Muscle layer of duodenum (tissue), 2 donors: Measurements from ENCODE around the gene SUN1.
"Not testable (repeated sequence)": the region's sequence is repeated elsewhere in the genome, so short reads cannot be mapped to it uniquely, and the experiment has no call there.

Experiments used
- H3K27ac ChIP-seq: one replicate; pipeline ENCODE4 v1.7.0; 2013; ENCODE audit warnings: mild to moderate bottlenecking, low read length
- H3K27me3 ChIP-seq: one replicate; pipeline ENCODE4 v1.7.0; 2013; ENCODE audit warnings: low read depth, mild to moderate bottlenecking, control low read depth, low read length
- H3K36me3 ChIP-seq, 2 donors: one replicate each; pipeline ENCODE4 v1.7.0; 2013; ENCODE audit warnings: low read length in 2 of 2, control low read depth in 1 of 2, mild to moderate bottlenecking in 1 of 2; ENCODE audit not compliant: insufficient read depth in 2 of 2, control insufficient read depth in 1 of 2
- H3K4me1 ChIP-seq, 2 donors: one replicate each; pipeline ENCODE4 v1.7.0; 2013; ENCODE audit warnings: low read length in 2 of 2, mild to moderate bottlenecking in 2 of 2, control low read depth in 1 of 2, moderate library complexity in 1 of 2; ENCODE audit not compliant: insufficient read depth in 2 of 2, control insufficient read depth in 1 of 2
- H3K4me3 ChIP-seq, 2 donors: one replicate each; pipeline ENCODE4 v1.7.0; 2013; ENCODE audit warnings: low read length in 2 of 2, low read depth in 1 of 2, mild to moderate bottlenecking in 1 of 2
- H3K9me3 ChIP-seq, 2 donors: one replicate each; pipeline ENCODE4 v1.7.0; 2013; ENCODE audit warnings: low read length in 2 of 2, control low read depth in 1 of 2, mild to moderate bottlenecking in 1 of 2; ENCODE audit not compliant: control insufficient read depth in 1 of 2
- donor health status: healthy.

SUN1 gene

DNA sequence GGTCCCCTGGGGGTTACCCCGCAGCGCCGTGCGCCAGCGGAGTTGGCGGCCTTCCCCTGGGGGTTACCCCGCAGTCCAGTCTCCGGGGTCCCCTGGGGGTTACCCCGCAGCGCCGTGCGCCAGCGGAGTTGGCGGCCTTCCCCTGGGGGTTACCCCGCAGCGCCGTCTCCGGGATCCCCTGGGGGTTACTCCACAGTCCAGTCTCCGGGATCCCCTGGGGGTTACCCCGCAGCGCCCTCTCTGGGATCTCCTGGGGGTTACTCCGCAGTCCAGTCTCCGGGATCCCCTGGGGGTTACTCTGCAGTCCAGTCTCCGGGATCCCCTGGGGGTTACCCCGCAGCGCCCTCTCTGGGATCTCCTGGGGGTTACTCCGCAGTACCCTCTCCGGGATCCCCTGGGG lies 15.5 kb downstream of the SUN1 start:
- not testable (repeated sequence) for H3K4me3 ChIP-seq, H3K9me3 ChIP-seq, H3K27ac ChIP-seq, H3K27me3 ChIP-seq, H3K4me1 ChIP-seq
- H3K36me3 ChIP-seq = peaks cover 42 to 53% of the 10 kb centered on the region in 2 donors

DNA sequence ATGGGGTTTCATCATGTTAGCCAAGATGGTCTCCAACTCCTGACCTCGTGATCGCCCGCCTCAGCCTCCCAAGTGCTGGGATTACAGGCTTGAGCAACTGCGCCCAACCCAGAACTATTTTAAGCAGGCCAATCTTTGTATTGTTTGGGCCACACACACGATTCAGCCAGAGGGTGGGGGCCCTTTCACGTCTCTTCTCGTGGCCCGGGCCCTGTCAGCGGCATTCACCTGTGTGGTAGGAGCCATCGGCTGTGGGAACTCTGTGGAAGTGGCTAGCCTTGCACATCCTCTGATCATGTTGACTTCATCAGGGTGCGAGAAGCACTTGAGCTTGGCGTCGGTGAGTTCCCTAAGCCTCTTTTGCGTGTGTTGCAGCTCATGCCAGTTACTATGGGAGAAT lies 16.9 kb downstream of the SUN1 start:
- Histone ChIP-seq H3K4me1 (no peaks in the 10 kb centered on the region), H3K36me3 (peaks cover 50 to 62% of the 10 kb centered on the region in 2 donors), H3K4me3 (no peak overlapping the region), H3K27me3 (no peaks in the 10 kb centered on the region), H3K27ac (no peak overlapping the region), H3K9me3 (no peaks in the 10 kb centered on the region)

DNA sequence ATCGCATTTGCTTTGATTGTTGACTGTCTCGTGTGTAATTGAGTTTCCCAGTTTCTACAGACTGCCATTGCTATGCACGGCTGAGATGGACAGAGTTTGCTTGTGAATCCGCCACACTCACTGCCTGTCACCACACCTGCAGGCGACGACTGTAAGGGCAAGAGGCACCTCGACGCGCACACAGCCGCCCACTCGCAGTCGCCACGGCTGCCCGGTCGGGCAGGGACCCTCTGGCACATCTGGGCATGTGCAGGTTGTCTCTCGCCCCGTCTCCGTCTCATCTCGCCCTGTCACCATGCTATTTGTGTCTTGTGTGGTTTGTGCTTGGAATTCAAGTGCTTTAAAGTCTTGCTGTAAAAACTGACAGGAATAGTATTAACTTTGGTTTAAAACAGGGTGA lies 17.5 kb downstream of the SUN1 start:
- no peaks in the 10 kb centered on the region for H3K27me3 ChIP-seq
- H3K36me3 ChIP-seq = peaks cover 49 to 58% of the 10 kb centered on the region in 2 donors
- H3K4me3 ChIP-seq = no peak overlapping the region
- H3K27ac ChIP-seq = no peak overlapping the region
- H3K9me3 ChIP-seq = no peaks in the 10 kb centered on the region
- H3K4me1 ChIP-seq = no peaks in the 10 kb centered on the region

DNA sequence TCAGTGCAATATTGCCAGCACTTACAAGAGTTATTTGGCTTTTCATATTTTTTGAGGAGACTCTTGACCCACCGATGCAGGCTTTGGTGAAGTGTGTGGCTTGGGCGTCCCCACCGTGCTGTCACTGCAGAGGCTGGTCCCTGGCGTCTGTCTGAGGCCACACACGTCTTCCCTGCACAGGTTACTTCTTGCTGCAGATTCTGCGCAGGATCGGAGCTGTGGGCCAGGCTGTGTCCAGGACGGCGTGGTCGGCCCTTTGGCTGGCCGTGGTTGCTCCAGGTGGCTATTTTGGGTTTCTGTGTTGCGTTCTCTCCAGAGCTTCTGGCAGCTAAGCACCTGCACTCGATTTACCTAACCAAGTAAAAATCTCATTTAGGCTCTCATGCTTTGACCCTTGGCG lies 18.9 kb downstream of the SUN1 start:
- H3K27ac ChIP-seq = no peak overlapping the region
- H3K4me1 ChIP-seq = no peaks in the 10 kb centered on the region
- no peaks in the 10 kb centered on the region for H3K27me3 ChIP-seq
- peaks cover 52 to 68% of the 10 kb centered on the region in 2 donors for H3K36me3 ChIP-seq
- H3K9me3 ChIP-seq = no peaks in the 10 kb centered on the region
- no peak overlapping the region for H3K4me3 ChIP-seq

DNA sequence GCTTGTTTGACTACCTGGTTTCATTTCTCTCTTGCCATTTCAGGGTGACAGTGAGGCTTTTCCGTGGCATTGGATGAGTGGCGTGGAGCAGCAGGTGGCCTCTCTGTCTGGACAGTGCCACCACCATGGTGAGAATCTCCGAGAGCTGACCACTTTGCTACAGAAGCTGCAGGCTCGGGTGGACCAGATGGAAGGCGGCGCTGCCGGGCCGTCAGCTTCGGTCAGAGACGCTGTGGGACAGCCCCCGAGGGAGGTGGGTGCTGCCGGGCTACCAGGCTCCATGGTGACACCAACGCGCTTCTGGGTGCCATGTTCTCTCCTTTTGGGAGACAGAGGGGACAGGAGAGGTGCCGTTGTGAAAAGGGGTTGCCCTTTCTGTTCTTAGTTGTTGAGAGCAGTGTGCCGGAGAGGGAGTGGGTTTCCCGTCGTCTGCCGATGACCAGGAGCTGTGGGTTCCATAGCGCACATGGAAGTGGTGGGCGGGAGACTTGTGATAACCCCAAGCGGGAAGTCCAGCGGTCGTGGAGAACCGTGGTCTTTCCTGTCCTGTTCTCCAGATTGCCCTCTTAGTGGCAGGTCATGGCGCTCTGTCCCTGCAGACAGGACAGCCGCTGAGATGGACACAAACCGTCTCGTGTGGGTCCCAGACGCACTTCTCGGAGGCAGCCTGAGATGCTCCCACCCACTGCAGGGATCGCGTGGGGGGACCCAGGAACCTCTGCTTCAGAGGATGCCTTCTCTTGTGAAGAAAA lies 21.3 kb downstream of the SUN1 start:
- H3K4me1 ChIP-seq = no peaks in the 10 kb centered on the region
- H3K27me3 ChIP-seq = no peaks in the 10 kb centered on the region
- no peak overlapping the region for H3K4me3 ChIP-seq
- no peak overlapping the region for H3K27ac ChIP-seq
- H3K36me3 ChIP-seq = peaks cover 64 to 89% of the 10 kb centered on the region in 2 donors
- no peaks in the 10 kb centered on the region for H3K9me3 ChIP-seq

DNA sequence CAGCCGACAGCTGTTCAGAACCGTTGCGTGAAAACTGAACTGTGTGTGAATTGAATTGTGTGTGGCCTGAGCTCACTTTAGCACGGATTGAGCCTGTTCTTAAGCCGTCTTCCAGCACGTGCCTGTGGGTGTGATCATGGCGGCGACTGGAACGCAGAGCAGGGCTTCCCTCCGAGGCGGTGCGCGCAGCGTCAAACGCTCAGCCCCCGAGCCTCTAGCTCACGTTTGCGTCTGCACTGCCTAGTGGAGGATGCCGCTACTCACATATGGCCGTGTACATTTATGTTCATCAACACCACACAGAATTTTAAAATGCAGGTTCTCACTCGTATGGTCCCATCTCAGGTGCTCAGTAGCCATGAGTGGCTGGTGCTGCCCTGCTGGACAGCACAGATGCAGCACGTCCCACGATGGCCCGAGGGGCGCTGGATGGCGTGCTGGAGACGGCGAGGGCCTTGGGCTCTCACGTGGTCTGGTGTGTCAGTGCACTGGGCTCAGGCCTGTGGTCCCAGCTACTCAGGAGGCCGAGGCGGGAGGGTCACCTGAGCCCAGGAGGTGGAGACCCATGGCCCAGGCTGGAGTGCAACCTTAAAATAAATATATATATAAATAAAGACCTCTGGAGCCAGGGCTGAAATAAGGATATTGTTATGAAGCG lies 22.0 kb downstream of the SUN1 start:
- Histone ChIP-seq H3K27ac (no peak overlapping the region), H3K4me3 (no peak overlapping the region), H3K27me3 (no peaks in the 10 kb centered on the region), H3K36me3 (peaks cover 67 to 91% of the 10 kb centered on the region in 2 donors), H3K4me1 (no peaks in the 10 kb centered on the region), H3K9me3 (no peaks in the 10 kb centered on the region)

DNA sequence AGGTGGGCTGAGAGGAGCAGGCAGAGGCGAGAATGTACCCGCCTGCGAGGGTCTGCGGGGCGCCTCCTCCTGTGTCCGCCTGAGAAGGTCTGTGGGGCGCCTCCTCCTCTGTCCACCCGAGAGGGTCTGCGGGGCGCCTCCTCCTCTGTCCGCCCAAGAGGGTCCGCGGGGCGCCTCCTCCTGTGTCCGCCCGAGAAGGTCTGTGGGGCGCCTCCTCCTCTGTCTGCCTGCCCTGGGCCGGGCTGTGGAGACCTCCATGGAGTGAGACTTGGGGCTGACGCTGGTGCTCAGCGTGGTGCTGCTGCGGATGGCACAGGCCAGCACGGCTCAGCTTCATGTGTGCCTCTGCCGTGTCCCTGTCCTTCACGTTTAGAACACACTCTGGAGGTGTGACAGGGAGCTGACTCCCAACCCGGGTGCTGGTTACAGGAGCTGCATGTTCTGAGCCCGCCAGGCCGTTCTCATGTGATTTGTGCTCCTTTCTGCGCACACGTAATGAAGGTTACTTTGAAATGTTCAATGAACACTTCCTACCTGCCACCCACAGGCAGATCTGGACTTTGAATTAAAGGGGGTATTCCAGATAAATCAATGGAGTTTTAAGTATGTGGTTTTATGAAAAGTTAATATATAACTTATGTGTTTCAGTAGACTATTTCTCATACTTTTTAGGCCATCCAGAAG lies 23.6 kb downstream of the SUN1 start:
- Histone ChIP-seq H3K27ac (no peak overlapping the region), H3K27me3 (no peaks in the 10 kb centered on the region), H3K9me3 (no peaks in the 10 kb centered on the region), H3K36me3 (peaks cover 69 to 88% of the 10 kb centered on the region in 2 donors), H3K4me3 (no peak overlapping the region), H3K4me1 (no peaks in the 10 kb centered on the region)

DNA sequence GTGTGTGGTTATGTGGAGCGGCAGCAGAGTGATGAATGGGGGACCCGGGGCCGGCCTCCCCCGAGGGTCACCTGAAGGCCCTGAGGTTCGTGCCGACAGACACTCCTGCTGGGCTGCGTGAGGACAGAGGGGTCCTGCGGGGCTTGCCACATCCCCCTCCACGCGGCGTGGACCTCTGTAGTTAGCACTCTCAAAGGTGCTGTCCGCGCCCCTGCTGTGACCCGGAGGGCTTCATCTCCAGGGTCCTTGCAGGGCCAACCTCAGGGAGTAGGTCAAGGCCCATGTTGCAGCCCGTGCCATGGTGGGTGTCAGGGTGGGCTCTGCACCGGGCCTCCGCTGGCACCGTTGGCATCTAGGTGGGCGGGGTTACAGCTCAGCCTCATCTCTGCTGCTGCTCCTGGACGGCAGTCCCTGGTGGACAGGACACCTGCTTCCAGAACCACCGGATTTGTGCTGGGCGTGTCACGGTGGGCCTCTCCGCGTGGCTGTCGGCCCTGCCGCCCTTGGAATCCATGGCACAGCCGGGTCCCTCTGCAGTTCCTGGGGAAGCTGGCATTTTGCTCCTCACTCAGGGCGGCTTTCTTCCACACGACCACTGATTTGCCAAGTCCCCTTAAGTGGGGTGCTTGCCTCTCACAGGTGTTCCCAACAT lies 24.3 kb downstream of the SUN1 start:
- Histone ChIP-seq H3K36me3 (peaks cover 74 to 88% of the 10 kb centered on the region in 2 donors), H3K4me3 (no peak overlapping the region), H3K9me3 (no peaks in the 10 kb centered on the region), H3K4me1 (no peaks in the 10 kb centered on the region), H3K27me3 (no peaks in the 10 kb centered on the region), H3K27ac (no peak overlapping the region)

DNA sequence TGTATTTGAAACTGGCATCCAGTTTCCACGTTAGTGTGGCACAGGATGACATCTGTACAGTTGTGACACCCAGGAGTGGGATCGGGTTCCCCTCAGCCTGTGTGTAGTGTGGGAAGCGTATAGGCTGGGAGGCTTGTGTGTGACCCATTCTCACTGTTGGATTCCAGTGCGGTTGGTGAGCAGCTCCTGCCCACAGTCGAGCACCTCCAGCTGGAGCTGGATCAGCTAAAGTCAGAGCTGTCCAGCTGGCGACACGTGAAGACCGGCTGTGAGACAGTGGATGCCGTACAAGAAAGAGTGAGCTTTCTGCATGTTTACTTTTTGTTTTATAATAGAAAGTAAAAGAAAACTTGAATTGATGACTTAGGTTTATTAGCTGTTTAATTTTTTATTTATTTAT lies 25.4 kb downstream of the SUN1 start:
- Histone ChIP-seq H3K9me3 (no peaks in the 10 kb centered on the region), H3K27ac (no peak overlapping the region)

DNA sequence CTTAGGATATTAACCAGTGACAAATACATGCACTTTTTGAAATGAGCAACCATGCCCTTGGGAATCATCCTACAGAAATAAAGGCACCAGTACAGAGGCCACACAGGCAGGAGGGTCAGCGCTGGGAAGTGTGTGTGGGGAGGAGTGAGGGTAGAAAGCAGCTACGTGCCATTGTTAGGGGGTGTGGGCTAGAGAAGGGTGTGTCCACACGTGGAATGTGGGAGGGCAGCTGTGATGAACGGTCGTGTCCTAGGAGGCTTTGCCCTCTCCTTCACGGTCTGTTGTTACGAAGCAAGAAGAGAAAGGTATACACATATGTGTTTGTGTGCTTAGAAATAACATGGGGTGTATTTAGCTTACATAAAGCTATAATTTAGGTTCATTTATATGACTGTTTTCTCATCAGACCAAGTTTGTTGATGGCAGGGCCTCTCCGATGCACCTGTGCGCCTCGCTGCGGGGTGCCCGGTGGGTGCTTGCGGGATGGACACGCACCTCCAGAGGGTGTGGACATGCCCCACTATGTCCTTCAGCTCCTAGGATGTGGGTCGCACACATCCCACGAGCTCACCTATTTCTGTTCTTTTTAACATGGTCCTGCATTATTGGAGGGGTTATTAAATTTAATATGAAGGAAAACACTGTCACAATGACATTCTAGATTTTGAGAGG lies 27.2 kb downstream of the SUN1 start:
- Histone ChIP-seq H3K9me3 (no peaks in the 10 kb centered on the region), H3K27ac (no peak overlapping the region), H3K27me3 (no peaks in the 10 kb centered on the region), H3K4me1 (no peaks in the 10 kb centered on the region), H3K36me3 (peaks cover 56 to 81% of the 10 kb centered on the region in 2 donors), H3K4me3 (no peak overlapping the region)

More for the DNA sequence above, 25.4 kb downstream of the SUN1 start:
- no peaks in the 10 kb centered on the region for H3K27me3 ChIP-seq
- H3K4me3 ChIP-seq = no peak overlapping the region
- peaks cover 73 to 89% of the 10 kb centered on the region in 2 donors for H3K36me3 ChIP-seq
- H3K4me1 ChIP-seq = no peaks in the 10 kb centered on the region

DNA sequence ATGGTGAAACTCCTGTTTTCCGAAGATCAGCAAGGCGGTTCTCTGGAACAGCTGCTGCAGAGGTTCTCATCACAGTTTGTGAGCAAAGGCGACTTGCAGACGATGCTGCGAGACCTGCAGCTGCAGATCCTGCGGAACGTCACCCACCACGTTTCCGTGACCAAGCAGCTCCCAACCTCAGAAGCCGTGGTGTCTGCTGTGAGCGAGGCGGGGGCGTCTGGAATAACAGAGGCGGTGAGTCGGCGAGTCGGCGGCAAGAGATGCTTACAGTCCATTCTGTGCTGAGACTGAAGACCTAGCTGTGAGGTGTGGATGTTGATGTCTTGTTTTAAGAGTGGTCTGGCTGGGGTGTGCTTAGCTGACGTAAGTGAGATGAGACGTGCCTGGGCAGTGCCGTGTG lies 27.9 kb downstream of the SUN1 start:
- Histone ChIP-seq H3K4me3 (no peak overlapping the region), H3K36me3 (peaks cover 54 to 81% of the 10 kb centered on the region in 2 donors), H3K4me1 (no peaks in the 10 kb centered on the region), H3K27me3 (no peaks in the 10 kb centered on the region), H3K9me3 (no peaks in the 10 kb centered on the region), H3K27ac (no peak overlapping the region)
